ENCODE results near the gene PCNX4. TPM values are rescaled to one million over a fixed set of nuclear protein-coding genes. Genes with fewer than 3 reads are reported as not detected.
A peak's percentile ranks its signal among the peaks of the same experiment; 100 is the strongest.
"Not testable (repeated sequence)": the region's sequence is repeated elsewhere in the genome, so short reads cannot be mapped to it uniquely, and the experiment has no call there.

PCNX4 gene
- total RNA-seq, 1 donor from 2014 or later = 63.8 TPM

DNA sequence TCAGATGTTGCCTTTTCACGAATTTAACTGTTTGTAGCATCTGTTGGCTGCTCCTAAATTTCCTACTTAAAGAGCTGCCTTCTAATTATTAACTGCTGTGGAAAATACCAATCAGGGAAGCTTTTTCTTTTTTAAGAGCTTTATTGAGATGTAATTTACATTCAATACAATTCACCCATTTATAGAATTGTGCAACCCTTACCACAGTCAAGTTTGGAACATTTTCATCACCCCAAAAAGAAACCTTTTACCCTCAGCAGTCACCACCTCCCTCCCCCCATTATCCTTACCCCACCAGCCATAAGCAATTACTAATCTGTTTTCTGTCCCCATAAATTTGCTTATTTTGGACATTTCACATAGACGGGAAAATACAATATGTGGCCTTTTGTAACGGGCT is 1.4 kb downstream of the PCNX4 start:
- no peak for TF ChIP-seq CTCF (conservative IDR thresholded peaks at IDR 0.05; ENCODE audit: low read depth, low read length)
- H3K4me3 ChIP-seq (ENCODE audit: low read depth, low read length) = peak overlapping the region; percentile 89
- no peak for DNase-seq (ENCODE audit: low read depth)

GRCh38 chr14:60093606-60094005 is 1.9 kb downstream of the PCNX4 start:
- no peak for DNase-seq (ENCODE audit: low read depth)
- no peak for TF ChIP-seq CTCF (conservative IDR thresholded peaks at IDR 0.05; ENCODE audit: low read depth, low read length)
- H3K4me3 ChIP-seq (ENCODE audit: low read depth, low read length) = peak overlapping the region; percentile 89

GRCh38 chr14:60094306-60094897 is 2.7 kb downstream of the PCNX4 start:
- TF ChIP-seq CTCF (conservative IDR thresholded peaks at IDR 0.05; ENCODE audit: low read depth, low read length) = no peak
- DNase-seq (ENCODE audit: low read depth) = no peak
- peak overlapping the region; percentile 89 for H3K4me3 ChIP-seq (ENCODE audit: low read depth, low read length)

DNA sequence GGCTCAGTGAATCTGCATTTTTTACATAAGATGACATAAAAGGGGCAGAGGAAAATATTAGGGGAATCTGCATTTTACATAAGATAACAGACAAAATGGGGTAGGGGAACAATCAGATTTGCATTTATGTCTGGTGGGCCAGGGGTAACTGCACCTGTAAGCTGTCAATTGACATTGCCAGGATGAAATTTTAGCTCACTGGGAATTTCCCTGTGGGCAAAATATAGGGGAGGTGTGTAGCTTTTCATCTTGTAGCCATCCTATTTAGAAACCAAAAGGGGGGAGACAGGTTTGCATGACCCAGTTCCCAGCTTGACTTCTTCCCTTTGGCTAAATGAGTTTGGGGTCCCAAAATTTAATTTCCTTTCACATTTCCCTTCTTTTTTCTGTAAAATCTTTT is 3.5 kb downstream of the PCNX4 start:
- no peak for DNase-seq (ENCODE audit: low read depth)
- no peak for TF ChIP-seq CTCF (conservative IDR thresholded peaks at IDR 0.05; ENCODE audit: low read depth, low read length)
- peak overlapping the region; percentile 89 for H3K4me3 ChIP-seq (ENCODE audit: low read depth, low read length)

DNA sequence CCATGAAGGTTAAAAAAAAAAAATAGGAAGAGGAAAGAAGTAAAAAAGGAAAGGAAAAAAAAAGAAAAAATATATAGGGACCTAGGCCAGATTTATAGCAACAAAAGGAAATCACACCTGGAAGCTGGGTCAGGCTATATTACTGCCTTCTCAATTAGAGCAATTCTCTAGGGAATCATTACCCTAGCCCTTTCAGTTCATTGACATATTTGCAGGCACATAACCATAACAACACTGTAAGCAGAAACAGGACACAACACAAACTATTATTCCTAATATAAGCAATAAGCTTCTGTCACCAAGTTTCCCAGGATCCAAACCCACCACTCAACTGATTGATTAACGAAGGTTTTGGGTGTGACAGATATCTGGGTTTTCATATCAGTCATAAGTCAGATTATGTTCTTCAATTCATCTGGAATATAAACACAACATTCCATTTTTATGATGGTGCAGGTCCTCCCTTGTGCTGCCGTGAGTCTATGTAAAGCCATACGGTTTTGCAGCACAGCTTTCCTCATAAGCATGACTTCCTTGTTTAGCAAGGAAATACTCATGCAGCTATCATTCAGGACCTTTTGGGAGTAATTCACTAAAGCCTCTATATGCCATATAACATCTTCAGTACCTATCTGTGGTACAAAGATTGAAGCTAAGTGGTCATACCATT is 4.2 kb downstream of the PCNX4 start:
- no peak for DNase-seq (ENCODE audit: low read depth)
- H3K4me3 ChIP-seq (ENCODE audit: low read depth, low read length) = no peak overlapping the region
- no peak for TF ChIP-seq CTCF (conservative IDR thresholded peaks at IDR 0.05; ENCODE audit: low read depth, low read length)

GRCh38 chr14:60097974-60098373 is 6.3 kb downstream of the PCNX4 start:
- no peak for TF ChIP-seq CTCF (conservative IDR thresholded peaks at IDR 0.05; ENCODE audit: low read depth, low read length)
- no peak overlapping the region for H3K4me3 ChIP-seq (ENCODE audit: low read depth, low read length)
- DNase-seq (ENCODE audit: low read depth) = no peak

DNA sequence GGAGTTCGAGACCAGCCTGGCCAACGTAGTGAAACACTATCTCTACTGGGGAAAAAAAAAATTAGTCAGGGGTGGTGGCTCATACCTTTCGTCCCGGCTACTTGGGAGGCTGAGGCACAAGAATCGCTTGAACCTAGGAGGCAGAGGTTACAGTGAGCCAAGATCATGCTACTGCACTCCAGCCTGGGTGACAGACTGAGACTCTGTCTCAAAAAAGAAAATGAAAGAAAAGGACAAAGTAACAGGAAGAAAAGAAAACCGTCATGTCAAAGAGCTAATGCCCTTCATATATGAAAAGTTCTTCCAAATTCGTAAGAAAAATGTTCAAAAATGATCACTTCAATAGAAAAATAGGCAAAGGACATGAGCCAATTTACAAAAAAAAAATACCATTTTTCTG is 8.1 kb downstream of the PCNX4 start:
- not testable (repeated sequence) for DNase-seq (ENCODE audit: low read depth); H3K4me3 ChIP-seq (ENCODE audit: low read depth, low read length)
